Nephron progenitor cell (in vitro differentiated cells): ENCODE results near the gene SH3PXD2B.

ENCODE experiments used
- DNase-seq: peaks from one replicate; pipeline ENCODE4 v3.0.0; 2021
- H3K27ac Mint-ChIP-seq: 2 replicates; pipeline ENCODE4 v1.8.0; 2021; ENCODE audit warnings: mild to moderate bottlenecking, moderate library complexity, mixed read lengths
- H3K27me3 Mint-ChIP-seq: 2 replicates; pipeline ENCODE4 v1.8.0; 2021; ENCODE audit warnings: mild to moderate bottlenecking, low read depth, mixed read lengths; ENCODE audit not compliant: poor library complexity
- H3K36me3 Mint-ChIP-seq: 2 replicates; pipeline ENCODE4 v1.8.0; 2021; ENCODE audit warnings: low read depth, mixed read lengths
- H3K4me1 Mint-ChIP-seq: 2 replicates; pipeline ENCODE4 v1.8.0; 2021; ENCODE audit warnings: mixed read lengths
- H3K4me3 Mint-ChIP-seq: 2 replicates; pipeline ENCODE4 v1.8.0; 2021; ENCODE audit warnings: mild to moderate bottlenecking, moderate library complexity, mixed read lengths
- H3K9me3 Mint-ChIP-seq: 2 replicates; pipeline ENCODE4 v1.8.0; 2021; ENCODE audit warnings: mild to moderate bottlenecking, moderate library complexity, mixed read lengths
- TF ChIP-seq, protein P1 (sequence below): fragments of 200-600 bp; sonication (generic); IDR thresholded peaks from 2 replicates; pipeline ENCODE4 v1.5.0; 2021; ENCODE audit warnings: antibody characterized with exemption

The SH3PXD2B gene

DNA sequence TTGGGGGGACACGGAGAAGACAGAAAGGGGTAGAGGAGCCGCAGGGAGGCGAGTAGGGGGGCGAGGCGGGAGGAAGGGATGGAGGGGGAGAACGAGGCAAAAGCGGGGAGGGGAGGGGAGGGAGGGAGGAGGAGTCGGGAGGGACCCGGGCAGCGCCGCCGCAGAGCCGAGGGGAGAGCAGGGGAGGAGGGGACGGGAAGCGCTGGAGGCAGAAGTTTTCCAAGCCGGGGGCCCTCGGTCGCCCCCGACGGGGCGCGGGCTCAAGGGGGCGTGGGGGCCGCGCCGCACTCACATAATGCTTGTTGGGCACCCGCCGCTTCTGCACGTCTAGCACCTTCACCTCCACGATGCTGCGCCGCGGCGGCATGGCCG, 353 bp downstream of the SH3PXD2B start:
- no peak overlapping the region for H3K27ac Mint-ChIP-seq
- H3K36me3 Mint-ChIP-seq, result no peaks in the 10 kb centered on the region
- no peaks in the 10 kb centered on the region for H3K27me3 Mint-ChIP-seq
- peaks cover 80% of the 10 kb centered on the region for H3K4me1 Mint-ChIP-seq
- no peaks in the 10 kb centered on the region for H3K9me3 Mint-ChIP-seq
- peak; percentile 65 for DNase-seq
- TF ChIP-seq, protein P1, sequence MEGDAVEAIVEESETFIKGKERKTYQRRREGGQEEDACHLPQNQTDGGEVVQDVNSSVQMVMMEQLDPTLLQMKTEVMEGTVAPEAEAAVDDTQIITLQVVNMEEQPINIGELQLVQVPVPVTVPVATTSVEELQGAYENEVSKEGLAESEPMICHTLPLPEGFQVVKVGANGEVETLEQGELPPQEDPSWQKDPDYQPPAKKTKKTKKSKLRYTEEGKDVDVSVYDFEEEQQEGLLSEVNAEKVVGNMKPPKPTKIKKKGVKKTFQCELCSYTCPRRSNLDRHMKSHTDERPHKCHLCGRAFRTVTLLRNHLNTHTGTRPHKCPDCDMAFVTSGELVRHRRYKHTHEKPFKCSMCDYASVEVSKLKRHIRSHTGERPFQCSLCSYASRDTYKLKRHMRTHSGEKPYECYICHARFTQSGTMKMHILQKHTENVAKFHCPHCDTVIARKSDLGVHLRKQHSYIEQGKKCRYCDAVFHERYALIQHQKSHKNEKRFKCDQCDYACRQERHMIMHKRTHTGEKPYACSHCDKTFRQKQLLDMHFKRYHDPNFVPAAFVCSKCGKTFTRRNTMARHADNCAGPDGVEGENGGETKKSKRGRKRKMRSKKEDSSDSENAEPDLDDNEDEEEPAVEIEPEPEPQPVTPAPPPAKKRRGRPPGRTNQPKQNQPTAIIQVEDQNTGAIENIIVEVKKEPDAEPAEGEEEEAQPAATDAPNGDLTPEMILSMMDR, result no peak
- H3K4me3 Mint-ChIP-seq, result peak overlapping the region; percentile 87

DNA sequence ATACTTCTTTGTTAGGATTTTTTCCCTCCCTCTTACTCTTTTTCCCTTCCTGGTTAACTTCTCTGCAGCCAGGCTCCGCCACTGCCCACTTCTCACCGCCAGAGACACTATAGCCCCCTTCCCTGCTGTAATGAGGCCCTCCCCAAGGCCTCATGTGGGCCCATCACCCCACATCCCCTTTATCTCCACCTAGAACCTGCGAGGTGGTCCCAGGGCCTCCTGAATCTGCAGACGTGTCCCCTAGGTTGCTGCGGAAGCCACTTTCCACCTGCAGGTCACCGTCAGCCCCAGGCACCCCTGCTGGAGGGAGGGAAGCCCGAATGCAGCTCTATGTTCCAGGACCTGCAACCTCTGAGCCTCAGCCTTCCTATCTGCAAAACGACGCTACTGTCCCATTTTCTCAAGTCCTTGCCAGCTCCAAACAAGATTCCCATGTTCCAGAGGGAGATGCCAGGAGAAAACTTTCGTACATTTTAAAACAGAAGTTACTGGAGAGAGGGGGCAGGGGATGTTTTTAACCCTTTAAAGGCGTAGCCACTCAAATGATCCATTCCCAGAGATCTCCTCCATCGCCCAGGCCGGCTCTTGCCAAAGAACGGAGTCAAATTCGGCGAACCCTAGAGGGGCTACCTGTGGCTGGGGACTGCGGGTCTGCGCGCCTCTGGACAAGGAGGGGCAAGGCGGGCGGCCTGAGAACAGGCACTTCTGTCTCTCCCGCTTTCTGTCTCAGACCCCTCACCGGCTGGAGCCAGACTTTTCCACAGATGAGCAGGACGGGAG, 929 bp downstream of the SH3PXD2B start:
- H3K36me3 Mint-ChIP-seq, result no peaks in the 10 kb centered on the region
- peaks cover 80% of the 10 kb centered on the region for H3K4me1 Mint-ChIP-seq
- TF ChIP-seq, protein P1, result peak; percentile 67
- no peaks in the 10 kb centered on the region for H3K27me3 Mint-ChIP-seq
- peak; percentile 65 for DNase-seq
- H3K27ac Mint-ChIP-seq, result peak overlapping the region; percentile 81
- peak overlapping the region; percentile 87 for H3K4me3 Mint-ChIP-seq
- H3K9me3 Mint-ChIP-seq, result no peaks in the 10 kb centered on the region

DNA sequence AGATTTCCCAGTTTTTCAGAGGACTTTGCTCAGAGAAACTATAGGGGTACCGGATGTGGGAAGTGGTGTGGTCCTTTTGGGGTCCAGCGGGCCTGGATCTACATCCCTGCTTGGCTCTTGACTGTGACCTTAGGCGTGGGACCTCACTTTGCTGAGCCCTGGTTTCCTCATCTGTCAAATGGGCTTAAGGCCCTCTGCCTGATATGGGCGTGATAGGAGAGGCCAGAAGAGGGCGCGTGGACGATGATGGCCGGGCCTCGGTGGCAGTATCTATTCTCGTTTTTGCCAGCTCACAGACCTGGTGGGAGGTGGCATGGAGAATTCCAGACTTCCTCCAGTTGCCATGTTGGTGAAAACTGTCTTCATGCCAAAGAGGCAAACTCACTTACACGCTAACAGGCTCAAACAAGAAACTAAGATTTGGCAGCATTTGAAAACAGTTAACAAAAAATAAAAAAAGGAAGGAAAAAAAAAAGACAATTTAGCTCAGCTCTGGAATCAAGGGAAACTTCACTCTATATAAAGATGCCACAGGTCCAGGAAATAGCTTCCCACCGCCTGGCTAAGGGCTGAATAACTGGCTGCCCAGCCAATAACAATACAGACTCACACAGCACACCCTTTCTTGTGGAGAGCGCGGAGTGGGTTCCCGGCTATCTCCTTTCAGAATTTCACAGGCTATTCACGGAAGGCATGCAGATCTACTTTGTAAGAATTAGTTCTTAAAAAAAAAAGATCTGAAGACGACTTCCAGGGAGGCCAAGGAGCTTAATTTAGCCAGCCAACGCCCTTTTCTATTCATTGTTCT, 1.7 kb downstream of the SH3PXD2B start:
- no peaks in the 10 kb centered on the region for H3K36me3 Mint-ChIP-seq
- no peaks in the 10 kb centered on the region for H3K27me3 Mint-ChIP-seq
- peak overlapping the region; percentile 87 for H3K4me3 Mint-ChIP-seq
- peaks cover 77% of the 10 kb centered on the region for H3K4me1 Mint-ChIP-seq
- no peak for DNase-seq
- TF ChIP-seq, protein P1, result no peak
- peak overlapping the region; percentile 81 for H3K27ac Mint-ChIP-seq
- no peaks in the 10 kb centered on the region for H3K9me3 Mint-ChIP-seq

DNA sequence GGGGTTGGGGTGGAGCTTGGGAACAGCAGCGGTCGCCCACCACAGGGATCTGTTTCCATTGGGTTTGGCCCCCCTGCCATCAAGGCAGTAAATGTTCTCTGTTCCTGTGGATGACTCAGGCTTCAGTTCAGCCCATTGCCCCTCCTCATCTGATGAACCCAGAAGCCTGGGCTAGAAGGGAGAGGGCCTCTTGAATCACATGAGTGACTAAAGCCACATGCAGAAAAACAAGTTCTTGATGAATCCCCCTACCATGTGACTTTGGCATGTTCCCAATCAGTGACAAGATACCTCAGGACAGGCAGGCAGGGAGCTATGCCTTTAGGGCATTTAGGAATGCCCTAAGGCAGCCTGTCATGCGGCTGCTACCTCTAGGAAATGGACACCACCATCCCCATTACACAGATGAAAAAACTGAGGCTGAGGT, 2.5 kb downstream of the SH3PXD2B start:
- H3K9me3 Mint-ChIP-seq, result no peaks in the 10 kb centered on the region
- no peak for DNase-seq
- H3K27ac Mint-ChIP-seq, result no peak overlapping the region
- TF ChIP-seq, protein P1, result no peak
- H3K4me1 Mint-ChIP-seq, result peaks cover 79% of the 10 kb centered on the region
- H3K36me3 Mint-ChIP-seq, result no peaks in the 10 kb centered on the region
- no peaks in the 10 kb centered on the region for H3K27me3 Mint-ChIP-seq
- peak overlapping the region; percentile 87 for H3K4me3 Mint-ChIP-seq

DNA sequence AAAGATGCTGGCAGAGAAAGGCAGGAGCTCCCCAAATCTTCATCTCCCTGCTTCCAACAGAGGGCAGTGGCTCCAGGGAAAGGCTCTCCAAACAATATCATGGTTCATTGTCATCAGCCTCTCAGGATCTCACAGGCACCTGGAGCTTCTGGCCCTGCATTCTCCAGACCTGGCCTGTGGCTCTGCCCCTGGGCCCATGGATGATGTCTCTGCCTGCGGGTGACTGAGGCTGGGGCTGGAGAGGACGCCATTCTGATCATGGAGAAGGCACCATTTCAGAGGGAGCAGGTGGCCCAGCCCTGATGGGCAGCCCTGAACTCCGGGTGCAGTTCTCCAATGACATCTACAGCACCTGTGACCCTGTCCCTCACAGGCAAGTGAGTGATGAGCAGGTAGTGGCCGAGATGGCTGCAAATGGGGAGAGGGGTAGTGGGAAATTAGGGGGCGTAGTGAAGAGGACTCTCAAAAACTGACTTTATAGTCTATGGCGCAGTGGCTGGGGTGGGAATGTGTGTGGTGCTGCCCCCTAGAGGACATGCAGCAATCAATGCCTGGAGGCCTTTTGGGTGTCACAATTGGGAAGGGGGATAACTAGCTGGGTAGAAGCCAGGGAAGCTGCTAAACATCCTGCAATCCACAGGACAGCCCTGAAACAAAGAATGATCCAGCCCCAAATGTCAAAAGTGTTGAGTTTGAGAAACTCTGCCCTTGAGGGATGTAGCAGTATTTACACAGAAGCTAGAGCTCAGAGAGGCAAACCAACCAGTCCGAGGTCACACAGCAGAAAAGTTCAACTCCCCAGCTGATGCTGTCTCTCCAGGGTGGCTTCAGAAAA, 3.2 kb downstream of the SH3PXD2B start:
- TF ChIP-seq, protein P1, result peak; percentile 61
- peak; percentile 55 for DNase-seq
- no peaks in the 10 kb centered on the region for H3K27me3 Mint-ChIP-seq
- H3K4me1 Mint-ChIP-seq, result peaks cover 81% of the 10 kb centered on the region
- H3K36me3 Mint-ChIP-seq, result no peaks in the 10 kb centered on the region
- peak overlapping the region; percentile 61 for H3K4me3 Mint-ChIP-seq
- peak overlapping the region; percentile 78 for H3K27ac Mint-ChIP-seq
- H3K9me3 Mint-ChIP-seq, result no peaks in the 10 kb centered on the region
